ENCODE measurements around the gene CATSPER3. TPM values are rescaled to one million over a fixed set of nuclear protein-coding genes. Genes with fewer than 3 reads are reported as not detected.

Gene CATSPER3
- total and polyA plus RNA-seq, 11 donors = 0.38 to 0.98 (median 0.61) TPM; not detected in 2

GRCh38 chr5:135027697-135028615 lies 60.2 kb downstream of the CATSPER3 start:
- TF ChIP-seq POLR2A (IDR thresholded peaks at IDR 0.05) = no peak
- no peak for TF ChIP-seq CTCF (IDR thresholded peaks at IDR 0.05)
- no peak overlapping the region for H3K4me3 ChIP-seq
- peak in 1 of 4 donors; percentile 13 for ATAC-seq

GRCh38 chr5:135028791-135029476 lies 61.2 kb downstream of the CATSPER3 start:
- Histone ChIP-seq H3K4me1 (peaks cover 11 to 53% (median 22%) of the 10 kb centered on the region in 12 donors), H3K9me3 (no peaks in the 10 kb centered on the region), H3K36me3 (no peaks in the 10 kb centered on the region), H3K4me3 (no peak overlapping the region), H3K27me3 (peaks cover 65 to 100% (median 82%) of the 10 kb centered on the region in 9 donors), H3K27ac (no peak overlapping the region)
- no peak for TF ChIP-seq CTCF (IDR thresholded peaks at IDR 0.05)
- TF ChIP-seq POLR2A (IDR thresholded peaks at IDR 0.05) = no peak
- DNase-seq (no peak), ATAC-seq (no peak)
- intact Hi-C loops (cut with DNase I) = no loop called here
- 5 to 7% (median 6%) methylated on average over 45 to 62 of the region's 62 CpGs for WGBS, 4 donors

More at GRCh38 chr5:135027697-135028615, 60.2 kb downstream of the CATSPER3 start:
- intact Hi-C loops (cut with DNase I) = no loop called here
- peaks cover 57 to 90% (median 75%) of the 10 kb centered on the region in 9 donors for H3K27me3 ChIP-seq
- no peaks in the 10 kb centered on the region for H3K36me3 ChIP-seq
- 4 to 11% (median 7%) methylated on average over 55 to 79 of the region's 79 CpGs for WGBS, 4 donors
- no peak overlapping the region for H3K27ac ChIP-seq
- peak in 1 of 5 donors; percentile 46 for DNase-seq
- H3K4me1 ChIP-seq = peaks cover 6 to 43% (median 15%) of the 10 kb centered on the region in 12 donors
- H3K9me3 ChIP-seq = no peaks in the 10 kb centered on the region

- no peak for DNase-seq
- peaks cover 11 to 60% (median 22%) of the 10 kb centered on the region in 12 donors for H3K4me1 ChIP-seq
- no peak overlapping the region for H3K4me3 ChIP-seq
- no peaks in the 10 kb centered on the region for H3K9me3 ChIP-seq
- TF ChIP-seq POLR2A (IDR thresholded peaks at IDR 0.05) (no peak), CTCF (IDR thresholded peaks at IDR 0.05) (no peak)
- no peaks in the 10 kb centered on the region for H3K36me3 ChIP-seq
- WGBS, 4 donors = 7 to 14% (median 8%) methylated on average over 15 of the region's 15 CpGs
- peaks cover 67 to 100% (median 85%) of the 10 kb centered on the region in 9 donors for H3K27me3 ChIP-seq
- intact Hi-C loops (cut with DNase I) = no loop called here
- H3K27ac ChIP-seq = no peak overlapping the region
- ATAC-seq = no peak
Observed at GRCh38 chr5:135029477-135030122, 61.9 kb downstream of the CATSPER3 start.

All from heart left ventricle (tissue), 16 donors.